ENCODE measurements around the gene OXCT1. TPM values are rescaled to one million over a fixed set of nuclear protein-coding genes. Genes with fewer than 3 reads are reported as not detected.

OXCT1 gene
- total and polyA plus RNA-seq, 2 of the 13 experiments (the other 11 are each of a cell fraction or from before 2014, with no cell fraction given), result 0.92 to 4.7 TPM

DNA sequence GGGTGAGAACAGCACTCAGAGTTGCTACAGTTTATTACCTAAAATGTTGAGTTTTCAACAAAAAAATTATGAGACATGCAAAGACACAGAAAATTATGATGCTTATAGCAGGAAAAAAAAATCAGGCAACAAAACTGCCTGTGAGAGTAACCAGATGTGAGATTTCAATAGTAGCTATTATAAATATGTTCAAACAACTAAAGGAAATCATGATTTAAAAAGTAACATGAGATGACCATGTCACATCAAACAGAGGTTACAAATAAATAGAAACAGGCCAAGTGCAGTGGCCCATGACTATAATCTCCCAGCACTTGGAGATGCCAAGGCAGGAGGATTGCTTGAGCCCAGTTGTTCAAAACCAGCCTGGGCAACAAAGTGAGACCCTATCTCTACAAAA is 21.8 kb upstream of the OXCT1 start:
- intact Hi-C loops (cut with micrococcal nuclease; ENCODE audit: unreplicated experiment), result no loop called here
- CTCF ChIA-PET (ENCODE audit: low intra/inter-chr PET ratio, low total read pairs), result no interaction called here
- H2AFZ ChIP-seq (ENCODE audit: low read length), result no peak overlapping the region
- no peaks in the 10 kb centered on the region for H3K9me3 ChIP-seq (ENCODE audit: low read length)
- H3K4me2 ChIP-seq (ENCODE audit: low read depth, low read length), result no peak overlapping the region
- no peak overlapping the region for H3K9ac ChIP-seq (ENCODE audit: insufficient read depth, low read depth, low read length)
- no peak overlapping the region for H3K27ac ChIP-seq (ENCODE audit: extremely low read length, insufficient read depth, low read length)
- no peak overlapping the region for H3K4me3 ChIP-seq (replicated peaks in 1 of 3; ENCODE audit: insufficient read depth in 1 of 3, low read depth in 2 of 3, low read length in 3 of 3)
- DNase-seq (ENCODE audit: low spot score) (no peak), FAIRE-seq (no peak), ATAC-seq (no peak)
- H4K20me1 ChIP-seq (ENCODE audit: insufficient read depth, low read length), result no peaks in the 10 kb centered on the region
- no peaks in the 10 kb centered on the region for H3K79me2 ChIP-seq (ENCODE audit: insufficient read depth, low read length)
- BruUV-seq (replicated peaks), result no TSS peak
- POLR2A ChIA-PET, result no interaction called here
- H3K36me3 ChIP-seq (replicated peaks in 1 of 2; ENCODE audit: control insufficient read depth in 1 of 2, insufficient read depth in 2 of 2, low read length in 2 of 2), result no peaks in the 10 kb centered on the region
- H3K4me1 ChIP-seq (ENCODE audit: insufficient read depth, low read length), result no peaks in the 10 kb centered on the region
- in situ Hi-C loops (cut with HindIII; ENCODE audit: extremely low pct_ligation_motif_present, low pct_unique_long_range_greater_than_20kb), result no loop called here
- no peaks in the 10 kb centered on the region for H3K27me3 ChIP-seq (ENCODE audit: control insufficient read depth in 1 of 2, insufficient read depth in 2 of 2, low read length in 2 of 2)
- no peak for TF ChIP-seq KDM1A (CRISPR knock-in tag; IDR thresholded peaks at IDR 0.05)
- TF ChIP-seq, protein P1, sequence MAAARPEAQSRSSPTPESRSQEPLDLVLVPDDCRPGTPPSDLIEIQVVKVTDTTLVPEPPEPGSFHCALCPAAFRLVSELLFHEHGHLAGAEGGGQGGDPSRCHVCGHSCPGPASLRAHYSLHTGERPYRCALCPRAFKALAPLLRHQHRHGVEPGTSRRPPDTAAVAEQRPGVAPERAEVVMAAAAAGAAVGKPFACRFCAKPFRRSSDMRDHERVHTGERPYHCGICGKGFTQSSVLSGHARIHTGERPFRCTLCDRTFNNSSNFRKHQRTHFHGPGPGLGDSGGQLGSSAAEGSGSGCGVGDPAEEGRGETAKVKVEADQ (CRISPR knock-in tag; IDR thresholded peaks at IDR 0.05; ENCODE audit: borderline replicate concordance), result no peak
- TF ChIP-seq ZSCAN31 (CRISPR knock-in tag; IDR thresholded peaks at IDR 0.05; ENCODE audit: low read depth), result no peak
- no peak for TF ChIP-seq CHD4 (IDR thresholded peaks at IDR 0.05; ENCODE audit: borderline replicate concordance, low read length)
- TF ChIP-seq SALL1 (CRISPR knock-in tag; IDR thresholded peaks at IDR 0.05), result no peak
- TF ChIP-seq ESRRA (CRISPR knock-in tag; IDR thresholded peaks at IDR 0.05; ENCODE audit: low read depth), result no peak
- no peak for TF ChIP-seq CREB1 (IDR thresholded peaks at IDR 0.05)
- no peak for TF ChIP-seq CREB1 (CRISPR knock-in tag; IDR thresholded peaks at IDR 0.05)
- TF ChIP-seq RFXAP (CRISPR knock-in tag; IDR thresholded peaks at IDR 0.05; ENCODE audit: borderline replicate concordance), result no peak
- TF ChIP-seq SIX4 (CRISPR knock-in tag; IDR thresholded peaks at IDR 0.05), result no peak
- TF ChIP-seq ZNF614 (CRISPR knock-in tag; IDR thresholded peaks at IDR 0.05; ENCODE audit: borderline replicate concordance), result no peak
- TF ChIP-seq, protein P2, sequence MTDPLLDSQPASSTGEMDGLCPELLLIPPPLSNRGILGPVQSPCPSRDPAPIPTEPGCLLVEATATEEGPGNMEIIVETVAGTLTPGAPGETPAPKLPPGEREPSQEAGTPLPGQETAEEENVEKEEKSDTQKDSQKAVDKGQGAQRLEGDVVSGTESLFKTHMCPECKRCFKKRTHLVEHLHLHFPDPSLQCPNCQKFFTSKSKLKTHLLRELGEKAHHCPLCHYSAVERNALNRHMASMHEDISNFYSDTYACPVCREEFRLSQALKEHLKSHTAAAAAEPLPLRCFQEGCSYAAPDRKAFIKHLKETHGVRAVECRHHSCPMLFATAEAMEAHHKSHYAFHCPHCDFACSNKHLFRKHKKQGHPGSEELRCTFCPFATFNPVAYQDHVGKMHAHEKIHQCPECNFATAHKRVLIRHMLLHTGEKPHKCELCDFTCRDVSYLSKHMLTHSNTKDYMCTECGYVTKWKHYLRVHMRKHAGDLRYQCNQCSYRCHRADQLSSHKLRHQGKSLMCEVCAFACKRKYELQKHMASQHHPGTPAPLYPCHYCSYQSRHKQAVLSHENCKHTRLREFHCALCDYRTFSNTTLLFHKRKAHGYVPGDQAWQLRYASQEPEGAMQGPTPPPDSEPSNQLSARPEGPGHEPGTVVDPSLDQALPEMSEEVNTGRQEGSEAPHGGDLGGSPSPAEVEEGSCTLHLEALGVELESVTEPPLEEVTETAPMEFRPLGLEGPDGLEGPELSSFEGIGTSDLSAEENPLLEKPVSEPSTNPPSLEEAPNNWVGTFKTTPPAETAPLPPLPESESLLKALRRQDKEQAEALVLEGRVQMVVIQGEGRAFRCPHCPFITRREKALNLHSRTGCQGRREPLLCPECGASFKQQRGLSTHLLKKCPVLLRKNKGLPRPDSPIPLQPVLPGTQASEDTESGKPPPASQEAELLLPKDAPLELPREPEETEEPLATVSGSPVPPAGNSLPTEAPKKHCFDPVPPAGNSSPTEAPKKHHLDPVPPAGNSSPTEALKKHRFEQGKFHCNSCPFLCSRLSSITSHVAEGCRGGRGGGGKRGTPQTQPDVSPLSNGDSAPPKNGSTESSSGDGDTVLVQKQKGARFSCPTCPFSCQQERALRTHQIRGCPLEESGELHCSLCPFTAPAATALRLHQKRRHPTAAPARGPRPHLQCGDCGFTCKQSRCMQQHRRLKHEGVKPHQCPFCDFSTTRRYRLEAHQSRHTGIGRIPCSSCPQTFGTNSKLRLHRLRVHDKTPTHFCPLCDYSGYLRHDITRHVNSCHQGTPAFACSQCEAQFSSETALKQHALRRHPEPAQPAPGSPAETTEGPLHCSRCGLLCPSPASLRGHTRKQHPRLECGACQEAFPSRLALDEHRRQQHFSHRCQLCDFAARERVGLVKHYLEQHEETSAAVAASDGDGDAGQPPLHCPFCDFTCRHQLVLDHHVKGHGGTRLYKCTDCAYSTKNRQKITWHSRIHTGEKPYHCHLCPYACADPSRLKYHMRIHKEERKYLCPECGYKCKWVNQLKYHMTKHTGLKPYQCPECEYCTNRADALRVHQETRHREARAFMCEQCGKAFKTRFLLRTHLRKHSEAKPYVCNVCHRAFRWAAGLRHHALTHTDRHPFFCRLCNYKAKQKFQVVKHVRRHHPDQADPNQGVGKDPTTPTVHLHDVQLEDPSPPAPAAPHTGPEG (CRISPR knock-in tag; IDR thresholded peaks at IDR 0.05), result no peak
- TF ChIP-seq HOXA7 (CRISPR knock-in tag; IDR thresholded peaks at IDR 0.05), result no peak
- TF ChIP-seq MAF1 (CRISPR knock-in tag; IDR thresholded peaks at IDR 0.05; ENCODE audit: borderline replicate concordance), result no peak
- TF ChIP-seq, protein P3, sequence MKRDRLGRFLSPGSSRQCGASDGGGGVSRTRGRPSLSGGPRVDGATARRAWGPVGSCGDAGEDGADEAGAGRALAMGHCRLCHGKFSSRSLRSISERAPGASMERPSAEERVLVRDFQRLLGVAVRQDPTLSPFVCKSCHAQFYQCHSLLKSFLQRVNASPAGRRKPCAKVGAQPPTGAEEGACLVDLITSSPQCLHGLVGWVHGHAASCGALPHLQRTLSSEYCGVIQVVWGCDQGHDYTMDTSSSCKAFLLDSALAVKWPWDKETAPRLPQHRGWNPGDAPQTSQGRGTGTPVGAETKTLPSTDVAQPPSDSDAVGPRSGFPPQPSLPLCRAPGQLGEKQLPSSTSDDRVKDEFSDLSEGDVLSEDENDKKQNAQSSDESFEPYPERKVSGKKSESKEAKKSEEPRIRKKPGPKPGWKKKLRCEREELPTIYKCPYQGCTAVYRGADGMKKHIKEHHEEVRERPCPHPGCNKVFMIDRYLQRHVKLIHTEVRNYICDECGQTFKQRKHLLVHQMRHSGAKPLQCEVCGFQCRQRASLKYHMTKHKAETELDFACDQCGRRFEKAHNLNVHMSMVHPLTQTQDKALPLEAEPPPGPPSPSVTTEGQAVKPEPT (CRISPR knock-in tag; IDR thresholded peaks at IDR 0.05; ENCODE audit: low read depth), result no peak
- no peak for TF ChIP-seq ZBTB42 (CRISPR knock-in tag; IDR thresholded peaks at IDR 0.05)
- no peak for TF ChIP-seq TERF1 (CRISPR knock-in tag; IDR thresholded peaks at IDR 0.05)
- no peak for TF ChIP-seq SNAI1 (CRISPR knock-in tag; IDR thresholded peaks at IDR 0.05; ENCODE audit: borderline replicate concordance)
